Lower lobe of right lung (tissue), 2 donors: ENCODE data around the gene CKS2. TPM values are rescaled to one million over a fixed set of nuclear protein-coding genes. Genes with fewer than 3 reads are reported as not detected.

ENCODE experiments used
- ATAC-seq, 2 donors: fragments of 200-7000 bp; cut with Tn5 transposase; one replicate each; pipeline ENCODE4 v1.9.1; 2020 to 2022; ENCODE audit warnings: mild to moderate bottlenecking in 2 of 2, moderate library complexity in 2 of 2
- DNase-seq: peaks from one replicate; pipeline ENCODE4 v3.0.0-alpha.2; 2020
- H3K27ac ChIP-seq: fragments of 200-600 bp; one replicate; pipeline ENCODE4 v1.8.0; 2022
- H3K27me3 ChIP-seq: fragments of 200-600 bp; one replicate; pipeline ENCODE4 v1.8.0; 2022; ENCODE audit warnings: low read depth
- H3K36me3 ChIP-seq: fragments of 200-600 bp; one replicate; pipeline ENCODE4 v1.8.0; 2022; ENCODE audit warnings: mild to moderate bottlenecking
- H3K4me1 ChIP-seq: fragments of 200-600 bp; one replicate; pipeline ENCODE4 v1.8.0; 2022
- H3K4me3 ChIP-seq: fragments of 200-600 bp; one replicate; pipeline ENCODE4 v1.8.0; 2022; ENCODE audit warnings: mild to moderate bottlenecking
- H3K9me3 ChIP-seq: fragments of 200-600 bp; one replicate; pipeline ENCODE4 v1.8.0; 2022
- CTCF ChIP-seq: fragments of 200-600 bp; IDR thresholded peaks from one replicate; pipeline ENCODE4 v1.8.0; 2022; ENCODE audit warnings: antibody characterized with exemption, mild to moderate bottlenecking
- intact Hi-C: fragments of 100-400 bp; cut with DNase I; formaldehyde crosslinking; loops from one replicate; pipeline ENCODE4 v1.11.0; 2022
- total RNA-seq: library from RNA; stranded (reverse); fragmentation: NEBNext Ultra II Directional; extraction: Animal tissue kit (Norgen Biotek cat#: 25700); gene quantifications from one replicate; pipeline ENCODE4 v1.2.1, GENCODE V29; 2021
- donor health status: DM: no; HTN: yes; CAD: no; lungs with severe emphysema.

The CKS2 gene
- total RNA-seq, 1 donor from 2014 or later, result 16.6 TPM

- peaks cover 19% of the 10 kb centered on the region for H3K4me1 ChIP-seq
- DNase-seq (no peak), ATAC-seq (peak in 1 of 2 donors; percentile 19)
- no peak overlapping the region for H3K27ac ChIP-seq
- H3K36me3 ChIP-seq, result peaks cover 100% of the 10 kb centered on the region
- intact Hi-C loops, result no loop called here
- H3K27me3 ChIP-seq, result no peaks in the 10 kb centered on the region
- H3K4me3 ChIP-seq, result no peak overlapping the region
- no peaks in the 10 kb centered on the region for H3K9me3 ChIP-seq
- no peak for TF ChIP-seq CTCF
Measured at GRCh38 chr9:89351584-89352300, 40.7 kb downstream of the CKS2 start.

- intact Hi-C loops, result no loop called here
- no peak for TF ChIP-seq CTCF
- Histone ChIP-seq H3K27me3 (no peaks in the 10 kb centered on the region), H3K9me3 (no peaks in the 10 kb centered on the region), H3K4me1 (peaks cover 19% of the 10 kb centered on the region), H3K36me3 (peaks cover 100% of the 10 kb centered on the region), H3K4me3 (no peak overlapping the region), H3K27ac (no peak overlapping the region)
- DNase-seq (no peak), ATAC-seq (no peak)
Measured at GRCh38 chr9:89352451-89352850, 41.5 kb downstream of the CKS2 start.

GRCh38 chr9:89352874-89353649 lies 42.1 kb downstream of the CKS2 start:
- Histone ChIP-seq H3K4me3 (no peak overlapping the region), H3K4me1 (peaks cover 19% of the 10 kb centered on the region), H3K9me3 (no peaks in the 10 kb centered on the region), H3K36me3 (peaks cover 100% of the 10 kb centered on the region), H3K27me3 (no peaks in the 10 kb centered on the region), H3K27ac (no peak overlapping the region)
- intact Hi-C loops, result no loop called here
- DNase-seq (no peak), ATAC-seq (no peak)
- TF ChIP-seq CTCF, result no peak

- Histone ChIP-seq H3K27ac (no peak overlapping the region), H3K4me1 (peaks cover 19% of the 10 kb centered on the region), H3K9me3 (no peaks in the 10 kb centered on the region), H3K36me3 (peaks cover 100% of the 10 kb centered on the region), H3K27me3 (no peaks in the 10 kb centered on the region), H3K4me3 (no peak overlapping the region)
- intact Hi-C loops, result no loop called here
- no peak for ATAC-seq
- no peak for TF ChIP-seq CTCF
- no peak for DNase-seq
Measured at GRCh38 chr9:89353989-89354388, 43.0 kb downstream of the CKS2 start.

- H3K4me3 ChIP-seq, result no peak overlapping the region
- H3K9me3 ChIP-seq, result no peaks in the 10 kb centered on the region
- H3K4me1 ChIP-seq, result peaks cover 19% of the 10 kb centered on the region
- DNase-seq, result no peak
- intact Hi-C loops, result no loop called here
- H3K36me3 ChIP-seq, result peaks cover 100% of the 10 kb centered on the region
- no peak for ATAC-seq
- H3K27me3 ChIP-seq, result no peaks in the 10 kb centered on the region
- no peak overlapping the region for H3K27ac ChIP-seq
- no peak for TF ChIP-seq CTCF
Measured at GRCh38 chr9:89354471-89354870, 43.5 kb downstream of the CKS2 start.
